Stimulated activated CD8-positive, alpha-beta memory T cell treated with anti-CD3 and anti-CD28 coated beads, Interleukin-7, amount 100 ng/mL, for 24 hours (primary cell): Measurements from ENCODE around the gene PPP2R2C.

Experiments used
- DNase-seq: peaks from one replicate; pipeline ENCODE4 v3.0.0-alpha.2; 2020; ENCODE audit warnings: low read depth

PPP2R2C gene

DNA sequence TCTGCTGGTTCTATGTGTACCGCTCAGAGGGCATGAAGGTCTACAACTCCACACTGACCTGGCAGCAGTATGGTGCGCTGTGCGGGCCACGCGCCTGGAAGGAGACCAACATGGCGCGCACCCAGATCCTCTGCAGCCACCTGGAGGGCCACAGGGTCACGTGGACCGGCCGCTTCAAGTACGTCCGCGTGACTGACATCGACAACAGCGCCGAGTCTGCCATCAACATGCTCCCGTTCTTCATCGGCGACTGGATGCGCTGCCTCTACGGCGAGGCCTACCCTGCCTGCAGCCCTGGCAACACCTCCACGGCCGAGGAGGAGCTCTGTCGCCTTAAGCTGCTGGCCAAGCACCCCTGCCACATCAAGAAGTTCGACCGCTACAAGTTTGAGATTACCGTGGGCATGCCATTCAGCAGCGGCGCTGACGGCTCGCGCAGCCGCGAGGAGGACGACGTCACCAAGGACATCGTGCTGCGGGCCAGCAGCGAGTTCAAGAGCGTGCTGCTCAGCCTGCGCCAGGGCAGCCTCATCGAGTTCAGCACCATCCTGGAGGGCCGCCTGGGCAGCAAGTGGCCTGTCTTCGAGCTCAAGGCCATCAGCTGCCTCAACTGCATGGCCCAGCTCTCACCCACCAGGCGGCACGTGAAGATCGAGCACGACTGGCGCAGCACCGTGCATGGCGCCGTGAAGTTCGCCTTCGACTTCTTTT lies 170.5 kb downstream of the PPP2R2C start:
- DNase-seq: no peak

- DNase-seq: no peak
Observed at GRCh38 chr4:6301051-6301731, 171.2 kb downstream of the PPP2R2C start.

DNA sequence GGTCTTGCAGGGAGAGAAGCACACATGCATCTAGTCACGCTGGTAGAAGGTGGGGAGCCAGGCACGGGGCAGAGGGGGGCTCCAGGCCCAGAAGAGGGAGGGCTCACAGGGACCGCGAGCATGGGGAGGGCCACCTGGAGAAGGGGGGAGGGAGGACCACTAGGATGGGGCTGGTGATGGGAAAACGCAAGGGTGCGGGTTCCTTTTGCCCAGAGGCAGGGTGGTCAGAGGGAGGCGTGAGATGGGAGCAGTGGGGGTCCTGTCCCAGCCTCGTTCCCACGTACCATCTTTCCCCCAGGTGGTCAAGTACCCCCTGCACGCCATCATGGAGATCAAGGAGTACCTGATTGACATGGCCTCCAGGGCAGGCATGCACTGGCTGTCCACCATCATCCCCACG lies 172.1 kb downstream of the PPP2R2C start:
- DNase-seq: no peak

DNA sequence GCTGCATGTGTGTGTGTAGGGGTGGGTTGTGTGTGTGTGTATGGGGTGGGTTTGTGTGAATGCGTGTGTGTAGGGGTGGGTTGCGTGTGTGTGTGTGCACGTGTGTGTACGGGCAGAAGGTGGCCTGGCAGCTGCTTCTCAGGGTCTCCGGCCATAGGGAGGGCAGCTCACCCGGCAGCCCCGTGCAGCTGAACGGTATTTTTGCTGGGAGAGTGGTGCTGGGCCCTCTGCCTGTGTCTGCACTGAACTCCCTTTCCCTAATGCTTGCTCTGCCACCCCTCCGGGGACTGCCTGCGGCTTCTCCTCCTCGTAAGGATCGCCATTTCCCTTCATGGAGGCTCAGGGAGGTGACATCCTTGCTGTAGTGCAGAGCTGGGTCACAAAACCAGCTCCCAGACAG lies 172.5 kb downstream of the PPP2R2C start:
- DNase-seq: no peak

- no peak for DNase-seq
Observed at GRCh38 chr4:6298852-6299251, 173.6 kb downstream of the PPP2R2C start.

DNA sequence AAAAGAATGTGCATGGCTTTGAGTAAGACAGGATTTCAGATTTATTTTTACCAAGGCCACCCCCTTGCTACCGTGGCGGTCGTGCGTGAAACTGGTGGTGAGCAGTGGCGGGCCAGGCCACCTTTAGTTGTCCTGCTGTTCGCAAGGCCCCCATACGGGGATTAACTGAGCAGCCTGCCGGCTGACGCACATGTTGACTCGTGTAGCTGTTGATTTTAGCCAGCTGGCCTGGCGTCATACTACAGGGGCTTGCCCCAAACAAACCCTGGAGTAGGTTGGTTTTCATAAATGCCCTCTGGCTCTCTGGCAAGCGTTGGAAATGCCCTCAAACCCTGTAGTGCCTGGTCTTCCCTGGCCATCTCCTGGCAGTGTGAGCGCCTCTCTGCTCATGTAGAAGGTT lies 174.4 kb downstream of the PPP2R2C start:
- no peak for DNase-seq

DNA sequence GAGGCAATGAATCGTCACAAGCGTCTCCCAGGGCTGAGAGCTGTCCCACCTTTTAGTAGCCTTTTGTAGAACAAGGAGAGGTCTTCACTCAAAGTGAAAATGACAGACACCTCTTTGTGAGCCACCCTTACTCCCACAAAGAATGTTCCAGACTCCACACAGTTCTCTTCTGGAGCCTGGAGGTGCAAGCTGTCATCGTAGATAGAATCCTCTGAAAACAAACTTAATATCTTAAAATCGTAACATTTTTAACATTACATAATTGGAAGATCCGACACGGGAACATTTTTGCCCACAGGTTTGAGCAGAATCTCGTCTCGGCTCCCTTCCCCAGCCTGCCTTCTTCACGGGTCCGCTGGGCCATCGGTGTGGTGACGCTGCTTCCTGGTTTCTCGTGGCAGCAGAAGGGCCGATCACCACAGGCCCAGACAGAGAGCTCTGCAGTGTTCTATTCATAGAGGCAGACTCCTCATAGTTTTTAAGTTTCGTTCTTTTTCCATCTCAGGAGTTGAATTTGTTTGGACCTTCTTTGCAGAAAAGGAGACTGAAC lies 175.1 kb downstream of the PPP2R2C start:
- no peak for DNase-seq

- no peak for DNase-seq
Observed at GRCh38 chr4:6296026-6296425, 176.4 kb downstream of the PPP2R2C start.

GRCh38 chr4:6295495-6295894 lies 176.9 kb downstream of the PPP2R2C start:
- no peak for DNase-seq

GRCh38 chr4:6294705-6295421 lies 177.6 kb downstream of the PPP2R2C start:
- no peak for DNase-seq

DNA sequence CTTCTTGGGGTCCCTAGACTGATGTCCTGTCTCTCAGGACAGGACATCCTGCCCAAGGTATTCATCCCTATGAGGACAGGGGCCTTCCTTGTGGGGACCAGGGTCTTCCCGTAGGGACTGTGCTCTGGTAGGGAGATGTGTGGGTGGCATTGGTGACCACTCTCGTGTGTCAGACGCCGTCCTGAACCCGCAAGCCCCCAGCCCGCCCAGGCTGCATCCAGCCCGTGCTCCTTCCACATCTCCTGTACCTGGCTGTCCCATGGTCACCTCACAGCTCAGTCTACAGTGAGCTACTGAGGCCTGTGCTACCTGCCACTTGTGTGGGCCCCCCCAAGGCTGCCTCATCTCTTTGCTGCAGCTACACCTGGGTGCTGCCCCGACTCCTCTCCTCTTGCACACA lies 178.8 kb downstream of the PPP2R2C start:
- DNase-seq: no peak

DNA sequence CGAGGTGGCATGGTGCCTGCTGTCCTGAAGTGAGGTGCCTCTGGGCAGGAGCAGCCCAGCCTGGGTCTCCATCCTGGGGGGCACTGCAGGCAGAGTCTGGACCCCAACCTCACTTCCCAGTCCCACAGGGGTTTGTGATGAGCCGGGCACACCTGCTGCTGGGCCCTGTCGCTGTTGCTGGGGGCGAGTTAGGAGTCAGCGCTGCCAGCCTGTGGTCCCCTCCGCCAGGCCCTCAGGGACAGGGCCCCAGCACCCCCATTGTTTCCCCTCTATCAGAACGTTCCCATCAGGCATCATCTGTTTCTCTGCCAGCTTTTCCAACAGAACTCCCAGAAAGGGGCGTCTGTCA lies 179.3 kb downstream of the PPP2R2C start:
- DNase-seq: no peak

DNA sequence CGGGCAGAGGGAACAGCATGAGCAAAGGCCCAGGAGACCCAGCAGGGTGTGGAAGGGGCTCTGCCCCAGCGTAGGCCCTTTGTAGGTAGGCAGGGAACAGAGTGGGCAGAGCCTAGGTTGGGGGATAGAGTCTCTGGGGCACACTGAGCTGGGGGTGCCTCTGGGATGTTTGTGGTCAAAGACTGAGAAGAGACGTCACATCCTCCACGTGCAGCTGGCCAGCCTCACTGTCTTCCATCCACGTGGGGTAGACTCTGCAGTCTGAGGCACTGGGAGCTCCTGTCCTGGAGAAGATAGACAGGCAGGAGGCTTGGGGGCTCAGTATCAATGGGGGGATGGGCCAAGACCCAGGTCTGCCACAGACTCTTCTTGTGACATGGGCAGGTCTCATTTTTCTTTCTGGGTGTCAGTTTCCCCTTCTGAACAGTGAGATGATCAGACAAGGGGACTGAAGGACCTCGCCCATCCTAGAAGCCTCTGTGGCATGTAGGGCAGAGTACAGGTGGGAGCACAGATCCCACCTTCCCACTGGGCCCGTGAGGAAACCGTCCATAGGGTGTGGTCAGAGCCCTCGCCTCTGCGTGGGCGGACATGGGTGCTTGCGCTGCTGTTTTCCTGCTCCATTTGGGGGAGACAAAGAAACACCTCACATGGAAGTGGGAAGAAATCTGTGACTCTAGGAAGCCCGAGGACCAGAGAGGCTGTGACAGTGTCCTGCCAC lies 179.9 kb downstream of the PPP2R2C start:
- no peak for DNase-seq

GRCh38 chr4:6291784-6292297 lies 180.6 kb downstream of the PPP2R2C start:
- no peak for DNase-seq

- no peak for DNase-seq
Observed at GRCh38 chr4:6290769-6291547, 181.5 kb downstream of the PPP2R2C start.

GRCh38 chr4:6290256-6290655 lies 182.2 kb downstream of the PPP2R2C start:
- DNase-seq: no peak

GRCh38 chr4:6288871-6289270 lies 183.5 kb downstream of the PPP2R2C start:
- no peak for DNase-seq

DNA sequence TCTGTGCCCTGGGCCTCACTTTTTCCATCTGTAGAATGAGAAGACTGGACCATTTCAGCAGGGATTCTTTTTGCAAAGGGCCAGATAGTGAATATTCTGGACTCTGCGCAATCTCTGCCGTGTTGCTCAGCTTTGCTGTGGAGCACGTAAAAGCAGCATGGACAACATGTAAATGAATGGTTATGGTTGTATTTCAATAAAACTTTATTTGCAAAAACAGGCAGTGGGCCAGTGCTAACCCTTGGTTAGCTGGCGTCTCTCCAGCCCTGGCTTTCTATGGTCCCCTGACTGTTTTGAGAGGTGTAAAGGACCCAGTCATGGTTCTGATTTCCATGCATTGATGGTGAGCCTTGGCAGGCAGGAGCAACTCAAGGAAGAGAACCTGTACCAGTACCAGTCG lies 184.1 kb downstream of the PPP2R2C start:
- DNase-seq: no peak

GRCh38 chr4:6287017-6287788 lies 185.2 kb downstream of the PPP2R2C start:
- no peak for DNase-seq

DNA sequence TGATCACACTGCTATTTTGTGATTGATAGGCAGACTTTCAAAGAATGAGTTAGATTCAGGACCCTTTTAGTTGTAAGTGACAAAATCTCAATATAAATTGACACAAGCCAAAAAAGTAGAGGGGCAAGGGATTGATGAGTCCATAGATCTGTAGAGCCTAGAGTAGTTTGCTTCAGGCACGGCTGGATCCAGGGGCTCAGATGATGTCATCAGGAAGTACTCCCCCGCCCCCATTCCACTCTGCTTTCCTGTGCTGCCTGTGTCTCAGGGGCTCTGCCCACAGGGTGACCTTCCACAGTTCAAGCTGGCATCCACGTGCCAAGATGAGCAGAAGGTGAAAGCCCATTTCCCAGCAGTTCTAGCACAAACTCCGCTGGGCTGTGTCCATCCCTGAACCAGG lies 189.1 kb downstream of the PPP2R2C start:
- no peak for DNase-seq
